CD4-positive, alpha-beta T cell treated with Interleukin-12 subunit alpha and Interleukin-12 subunit beta, for 1 hour (primary cell): ENCODE data around the gene DNM1.
A peak's percentile ranks its signal among the peaks of the same experiment; 100 is the strongest.

Experiments
- DNase-seq: peaks from one replicate; pipeline ENCODE4 v3.0.0-alpha.2; 2020

The DNM1 gene

GRCh38 chr9:128206484-128206883, 3.3 kb downstream of the DNM1 start:
- DNase-seq = no peak

DNA sequence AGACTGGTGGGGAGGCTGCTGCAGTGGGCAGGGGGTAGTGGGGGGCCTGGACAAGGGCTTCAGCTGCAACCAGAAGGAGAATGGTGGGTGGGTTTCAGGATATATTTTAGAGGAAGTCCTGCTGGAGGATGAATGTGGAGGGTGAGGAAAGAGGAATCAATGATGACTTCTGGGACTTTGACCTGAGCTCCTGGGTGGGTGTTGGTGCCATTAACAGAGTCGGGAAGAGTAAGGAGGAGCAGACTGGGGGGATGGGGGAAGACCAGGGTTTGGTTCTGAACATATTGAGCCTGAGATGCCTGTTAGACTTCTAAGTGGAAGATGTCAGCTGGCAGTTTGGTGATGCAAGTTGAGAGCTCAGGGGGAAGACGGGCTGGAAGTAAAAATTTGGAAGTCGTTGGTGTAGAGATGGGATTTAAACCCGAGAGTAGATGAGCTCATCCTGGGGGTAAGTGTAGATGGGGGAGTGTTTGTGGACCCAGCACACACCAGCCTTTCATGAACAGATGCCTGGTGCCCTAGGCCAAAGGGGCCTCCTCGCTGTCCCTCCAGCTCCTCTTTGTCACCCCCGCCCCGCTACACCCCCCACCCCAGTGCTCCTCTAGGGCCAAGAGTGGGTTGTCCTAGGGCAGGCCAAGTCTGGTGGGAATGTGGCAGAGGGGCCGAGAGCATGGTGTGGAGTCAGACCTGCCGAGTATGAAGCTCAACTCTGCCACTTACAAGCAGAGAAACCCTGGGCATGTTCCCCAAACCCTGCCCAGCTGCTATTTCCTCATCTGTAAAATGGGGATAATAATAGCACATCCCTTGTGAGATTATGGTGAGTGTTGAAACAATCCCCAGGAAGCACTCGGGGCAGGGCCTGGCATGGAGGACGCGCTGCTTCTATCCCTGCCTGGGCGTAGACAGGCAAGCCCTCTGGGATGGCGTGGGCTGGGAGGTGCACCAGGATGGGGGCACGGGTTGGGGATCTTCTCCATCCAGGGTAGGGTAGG, 4.0 kb downstream of the DNM1 start:
- DNase-seq = no peak

DNA sequence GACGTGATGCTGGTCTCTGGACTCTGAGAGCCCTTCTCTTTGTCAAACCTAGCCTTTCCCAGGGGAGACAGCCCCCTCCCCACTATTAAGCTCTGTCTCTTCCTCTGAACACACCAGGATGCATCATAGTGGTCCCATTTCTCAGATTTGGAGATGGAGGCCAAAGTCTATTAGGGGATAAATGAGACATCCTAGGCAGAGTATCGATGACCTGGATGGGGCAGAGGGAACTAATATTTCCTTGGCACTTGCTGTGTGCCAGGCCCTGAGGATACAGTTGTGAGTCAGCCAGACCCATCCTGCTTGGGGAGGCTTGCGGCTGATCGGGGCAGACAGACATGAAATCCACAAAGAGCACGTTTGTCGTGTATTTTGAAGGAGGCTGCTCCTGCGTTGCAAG, 5.2 kb downstream of the DNM1 start:
- DNase-seq = no peak

- DNase-seq = no peak
Observed at GRCh38 chr9:128208946-128209669, 5.9 kb downstream of the DNM1 start.

- no peak for DNase-seq
Observed at GRCh38 chr9:128211186-128211980, 8.2 kb downstream of the DNM1 start.

GRCh38 chr9:128211981-128212281, 8.8 kb downstream of the DNM1 start:
- DNase-seq = no peak

- DNase-seq = no peak
Observed at GRCh38 chr9:128213746-128214497, 10.7 kb downstream of the DNM1 start.

GRCh38 chr9:128214571-128215490, 11.7 kb downstream of the DNM1 start:
- DNase-seq = no peak

GRCh38 chr9:128215491-128216409, 12.6 kb downstream of the DNM1 start:
- DNase-seq = no peak

DNA sequence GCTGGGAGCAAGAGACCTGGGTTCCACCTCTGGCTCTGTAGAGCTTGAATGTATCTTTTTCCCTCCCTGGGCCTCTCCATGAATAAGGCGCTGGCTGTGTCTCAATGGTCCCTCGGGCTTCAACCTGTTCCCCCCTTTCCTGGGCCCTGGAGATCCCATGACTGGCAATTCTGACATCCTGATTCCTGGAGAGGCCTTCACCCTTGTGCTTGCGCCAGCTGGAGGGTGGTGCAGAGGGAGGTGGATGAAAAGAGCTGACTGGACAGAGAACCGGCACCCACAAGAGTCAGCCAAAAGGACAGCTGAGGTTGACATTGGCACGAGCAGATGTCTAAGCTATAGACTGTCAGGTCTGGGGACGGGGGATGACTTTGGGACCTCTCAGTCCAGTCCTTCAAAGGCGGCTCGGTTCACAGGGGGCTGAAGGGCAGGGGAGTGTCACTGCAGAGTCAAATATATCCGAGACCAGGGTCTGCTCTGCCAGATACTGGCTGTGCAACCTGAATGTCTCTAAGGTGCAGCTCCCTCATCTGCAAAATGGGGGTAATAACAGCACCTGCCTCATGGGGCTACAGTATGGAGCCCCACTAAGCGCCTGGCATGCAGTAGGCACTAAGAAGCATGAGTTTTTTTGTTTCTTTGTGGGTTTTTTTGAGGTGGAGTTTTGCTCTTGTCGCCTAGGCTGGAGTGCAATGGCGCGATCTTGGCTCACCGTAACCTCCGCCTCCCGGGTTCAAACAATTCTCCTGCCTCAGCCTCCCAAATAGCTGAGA, 13.8 kb downstream of the DNM1 start:
- DNase-seq = no peak

DNA sequence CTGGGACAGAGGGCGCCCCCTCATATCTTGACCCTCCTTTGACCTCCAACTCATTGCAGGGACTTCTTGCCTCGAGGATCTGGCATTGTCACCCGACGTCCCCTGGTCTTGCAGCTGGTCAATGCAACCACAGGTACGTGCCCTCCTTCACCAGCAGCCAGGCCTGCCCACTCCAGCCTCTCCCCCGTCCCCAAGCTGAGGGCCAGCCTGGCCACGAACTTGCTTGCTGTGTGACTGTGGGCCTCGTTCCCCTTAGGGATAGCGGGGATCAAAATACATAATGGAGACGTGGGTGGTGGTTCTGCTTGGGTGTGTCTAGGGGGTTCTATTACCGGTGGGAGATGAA, 15.0 kb downstream of the DNM1 start:
- DNase-seq = no peak

- peak; percentile 96 for DNase-seq
Observed at GRCh38 chr9:128218518-128219389, 15.6 kb downstream of the DNM1 start.

DNA sequence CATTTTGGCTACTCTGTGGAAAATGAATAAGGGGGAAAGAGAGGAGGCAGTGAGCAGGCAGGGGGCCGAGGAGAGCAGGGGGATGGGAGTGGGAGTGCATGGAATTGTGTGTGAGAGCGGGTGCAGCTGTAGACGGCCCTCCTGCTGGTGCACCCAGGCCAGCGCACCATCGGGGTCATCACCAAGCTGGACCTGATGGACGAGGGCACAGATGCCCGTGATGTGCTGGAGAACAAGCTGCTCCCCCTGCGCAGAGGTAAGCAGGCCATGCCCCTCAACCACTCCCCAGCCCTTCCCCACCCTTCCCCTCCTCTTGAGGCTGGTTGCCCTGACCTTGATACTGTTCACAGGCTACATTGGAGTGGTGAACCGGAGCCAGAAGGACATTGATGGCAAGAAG, 16.7 kb downstream of the DNM1 start:
- DNase-seq = no peak

- no peak for DNase-seq
Observed at GRCh38 chr9:128222026-128222425, 18.8 kb downstream of the DNM1 start.

DNA sequence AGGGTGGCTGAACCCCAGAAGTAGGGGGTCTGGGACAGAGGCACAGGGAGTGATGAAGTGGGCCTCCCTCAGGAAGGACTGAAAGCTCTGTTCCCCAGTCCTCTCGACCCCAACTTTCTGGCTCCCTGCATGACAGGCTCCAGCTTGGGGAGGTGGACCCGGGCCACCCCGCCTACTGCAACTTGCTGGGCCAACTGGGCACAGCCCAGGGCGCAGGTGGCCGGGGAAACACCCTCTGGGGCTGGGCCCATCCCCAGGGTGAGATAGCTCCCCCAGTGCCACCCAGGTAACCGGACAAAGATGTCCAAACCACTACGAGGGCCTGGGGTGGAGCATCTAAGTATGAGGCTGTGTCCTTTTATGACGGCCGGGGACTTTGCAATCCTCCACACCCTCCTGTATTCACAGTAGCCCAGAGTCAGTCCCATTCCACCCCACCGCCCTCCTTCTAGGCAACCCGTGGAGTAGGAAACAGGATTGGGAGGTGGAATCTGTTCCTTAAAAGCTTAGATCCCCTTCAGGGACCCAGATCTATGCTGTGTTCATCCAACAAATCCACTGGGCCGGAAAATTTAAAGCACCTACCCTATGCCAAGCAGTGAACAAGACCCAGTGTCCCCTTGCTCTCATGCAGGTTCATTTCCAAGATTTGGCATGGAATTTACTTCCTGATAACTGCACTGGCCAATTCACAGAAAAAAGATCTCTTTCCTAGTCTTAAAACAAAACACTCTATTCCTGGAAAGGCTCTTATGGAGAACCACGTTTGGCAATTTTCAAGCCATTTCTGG, 19.9 kb downstream of the DNM1 start:
- no peak for DNase-seq

GRCh38 chr9:128224877-128225276, 21.7 kb downstream of the DNM1 start:
- DNase-seq = no peak

DNA sequence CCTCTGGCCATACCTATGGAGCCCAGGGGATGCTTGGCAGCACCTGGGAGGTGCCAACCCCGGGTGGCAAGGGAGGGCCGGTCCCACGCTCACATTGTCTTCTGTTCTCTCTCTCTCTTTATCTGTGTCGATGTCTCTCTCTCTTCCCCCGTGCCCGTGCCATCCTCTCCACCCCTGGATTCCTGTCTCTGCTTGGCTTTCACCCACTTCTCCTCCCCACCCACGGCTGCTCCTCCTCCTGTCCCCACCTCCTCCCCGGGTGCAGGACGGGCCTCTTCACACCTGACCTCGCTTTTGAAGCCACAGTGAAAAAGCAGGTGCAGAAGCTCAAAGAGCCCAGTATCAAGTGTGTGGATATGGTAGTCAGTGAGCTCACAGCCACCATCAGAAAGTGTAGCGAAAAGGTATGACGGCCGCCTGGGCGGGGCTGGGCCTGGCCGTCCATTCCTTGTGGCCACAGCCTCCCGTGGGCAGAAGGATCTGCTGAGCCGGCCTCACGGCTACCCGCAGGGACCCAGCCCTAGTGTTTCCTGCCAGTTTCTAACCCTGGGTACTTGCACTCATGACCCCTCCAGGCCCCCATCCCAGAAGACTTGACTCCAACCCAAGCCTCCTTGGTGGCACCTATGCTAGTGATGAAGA, 22.7 kb downstream of the DNM1 start:
- no peak for DNase-seq
